Measurements from ENCODE around the gene ENPP6. TPM values are rescaled to one million over a fixed set of nuclear protein-coding genes. Genes with fewer than 3 reads are reported as not detected.

ENPP6 gene
- total and polyA plus RNA-seq, 4 donors = 0.13 to 1.8 (median 0.19) TPM; not detected in 1

DNA sequence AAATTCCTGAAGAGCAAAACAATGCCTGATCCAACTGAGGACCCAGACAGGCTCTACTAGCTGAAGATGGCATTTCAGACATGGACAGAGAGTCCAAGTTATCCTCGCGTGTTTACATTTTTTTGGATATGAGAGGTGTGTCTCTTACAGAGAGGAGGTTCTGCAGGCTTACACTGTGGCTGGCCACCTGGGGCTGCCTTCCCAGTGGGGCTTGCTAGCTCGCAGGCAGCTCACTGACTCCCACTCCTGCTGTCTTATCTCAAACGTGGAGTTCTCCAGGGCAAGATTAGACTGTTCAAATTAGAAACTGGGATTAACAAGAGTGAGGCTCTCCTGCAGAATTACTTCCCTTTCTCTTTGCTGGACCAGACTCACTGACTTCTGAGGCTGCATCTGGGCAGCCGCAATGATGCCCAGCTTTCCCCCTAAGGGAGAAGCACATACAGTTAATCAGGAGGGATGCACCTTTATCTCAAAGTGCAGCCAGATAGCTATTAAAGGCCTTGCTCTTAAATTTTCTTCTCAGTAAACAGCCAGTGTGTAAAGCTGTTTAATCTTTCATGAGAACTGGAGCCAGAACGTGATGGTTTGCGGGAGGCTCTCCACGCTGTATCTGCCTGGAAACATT, 123.0 kb downstream of the ENPP6 start:
- DNase-seq (no peak), ATAC-seq (ENCODE audit: low FRiP score) (no peak)
- H3K4me3 ChIP-seq (ENCODE audit: low read length in 2 of 2) = no peak overlapping the region
- WGBS, 2 donors = 73% methylated on average over 8 of the region's 8 CpGs
- H3K27me3 ChIP-seq (ENCODE audit: control insufficient read depth in 1 of 2, insufficient read depth in 2 of 2, low read length in 1 of 2) = no peaks in the 10 kb centered on the region
- H3K4me1 ChIP-seq (ENCODE audit: control insufficient read depth in 1 of 2, insufficient read depth in 2 of 2, low read length in 2 of 2) = no peaks in the 10 kb centered on the region
- H3K27ac ChIP-seq (ENCODE audit: low read depth in 1 of 2, low read length in 2 of 2) = no peak overlapping the region
- intact Hi-C loops (cut with DNase I) = no loop called here
- H3K9me3 ChIP-seq (ENCODE audit: control insufficient read depth, low read length) = no peaks in the 10 kb centered on the region
- no peaks in the 10 kb centered on the region for H3K36me3 ChIP-seq (ENCODE audit: control insufficient read depth in 1 of 2, insufficient read depth in 2 of 2, low read length in 1 of 2)

DNA sequence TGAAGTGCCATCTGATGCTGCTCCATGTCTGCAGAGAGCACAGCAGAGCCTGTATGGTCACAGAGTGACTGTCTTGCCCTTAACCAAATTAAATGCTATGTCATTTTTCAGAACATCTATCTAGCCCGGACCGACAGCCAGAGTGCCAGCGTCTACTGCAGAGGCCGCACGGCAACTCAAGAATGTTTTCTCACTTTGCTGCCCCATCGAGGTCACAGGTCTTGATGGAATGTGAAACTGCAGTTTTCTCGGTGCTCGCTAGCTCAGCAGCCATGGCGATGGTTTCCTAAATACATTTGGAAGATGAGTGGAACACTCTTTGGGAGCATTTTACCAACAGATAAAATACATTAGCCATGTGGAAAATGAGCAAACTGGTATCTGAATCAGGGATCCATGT, 125.7 kb downstream of the ENPP6 start:
- Histone ChIP-seq H3K36me3 (ENCODE audit: control insufficient read depth in 1 of 2, insufficient read depth in 2 of 2, low read length in 1 of 2) (no peaks in the 10 kb centered on the region), H3K27ac (ENCODE audit: low read depth in 1 of 2, low read length in 2 of 2) (no peak overlapping the region), H3K9me3 (ENCODE audit: control insufficient read depth, low read length) (no peaks in the 10 kb centered on the region), H3K4me3 (ENCODE audit: low read length in 2 of 2) (no peak overlapping the region), H3K4me1 (ENCODE audit: control insufficient read depth in 1 of 2, insufficient read depth in 2 of 2, low read length in 2 of 2) (no peaks in the 10 kb centered on the region), H3K27me3 (ENCODE audit: control insufficient read depth in 1 of 2, insufficient read depth in 2 of 2, low read length in 1 of 2) (no peaks in the 10 kb centered on the region)
- no peak for ATAC-seq (ENCODE audit: low FRiP score)
- 91 to 94% methylated on average over 9 of the region's 9 CpGs for WGBS, 2 donors
- no peak for DNase-seq
- intact Hi-C loops (cut with DNase I) = no loop called here

DNA sequence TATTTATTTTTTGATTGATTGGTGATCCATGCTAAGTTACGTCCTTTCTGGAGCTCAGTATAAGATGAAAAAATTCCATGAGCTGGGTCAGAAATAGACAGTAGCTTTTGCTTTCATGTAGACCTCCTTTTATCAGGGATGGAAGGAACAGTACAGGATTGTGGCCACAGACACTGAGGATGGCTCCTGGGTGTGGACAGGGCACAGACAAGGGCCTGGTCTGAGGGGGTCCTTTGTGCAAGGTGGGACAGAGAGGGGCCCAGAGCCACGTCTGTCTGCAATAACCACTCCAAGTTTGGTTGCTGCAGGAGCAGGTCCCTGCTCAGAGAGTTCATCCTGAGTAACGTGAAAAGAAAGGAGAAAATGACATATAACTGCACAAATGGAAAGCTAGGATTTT, 127.1 kb downstream of the ENPP6 start:
- no peaks in the 10 kb centered on the region for H3K9me3 ChIP-seq (ENCODE audit: control insufficient read depth, low read length)
- DNase-seq (no peak), ATAC-seq (ENCODE audit: low FRiP score) (no peak)
- WGBS, 2 donors = 83 to 93% methylated on average over 3 of the region's 3 CpGs
- intact Hi-C loops (cut with DNase I) = no loop called here
- H3K4me3 ChIP-seq (ENCODE audit: low read length in 2 of 2) = no peak overlapping the region
- H3K27ac ChIP-seq (ENCODE audit: low read depth in 1 of 2, low read length in 2 of 2) = no peak overlapping the region
- no peaks in the 10 kb centered on the region for H3K27me3 ChIP-seq (ENCODE audit: control insufficient read depth in 1 of 2, insufficient read depth in 2 of 2, low read length in 1 of 2)
- no peaks in the 10 kb centered on the region for H3K4me1 ChIP-seq (ENCODE audit: control insufficient read depth in 1 of 2, insufficient read depth in 2 of 2, low read length in 2 of 2)
- H3K36me3 ChIP-seq (ENCODE audit: control insufficient read depth in 1 of 2, insufficient read depth in 2 of 2, low read length in 1 of 2) = no peaks in the 10 kb centered on the region

DNA sequence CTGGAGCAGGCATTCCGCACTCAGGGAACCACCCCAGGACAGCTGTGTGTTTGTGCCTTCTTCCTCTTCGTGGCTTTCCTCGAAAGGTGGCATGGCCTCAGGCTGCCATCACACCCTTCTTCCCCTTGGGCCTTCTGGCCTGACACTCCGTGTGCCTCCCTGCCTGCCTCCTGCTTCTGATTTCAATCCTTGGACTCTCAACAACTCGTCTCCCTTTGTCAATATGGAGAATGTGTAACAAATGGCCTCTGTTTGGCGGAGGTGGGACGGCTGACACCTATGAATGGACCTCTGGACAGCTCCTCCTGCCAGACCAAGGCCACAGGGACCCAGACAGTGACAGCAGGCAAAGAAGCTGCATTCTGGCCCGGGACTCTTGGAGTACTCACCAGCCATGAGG, 137.0 kb downstream of the ENPP6 start:
- WGBS, 2 donors = 70% methylated on average over 8 of the region's 8 CpGs
- no peak overlapping the region for H3K4me3 ChIP-seq (ENCODE audit: low read length in 2 of 2)
- intact Hi-C loops (cut with DNase I) = no loop called here
- no peaks in the 10 kb centered on the region for H3K4me1 ChIP-seq (ENCODE audit: control insufficient read depth in 1 of 2, insufficient read depth in 2 of 2, low read length in 2 of 2)
- H3K27me3 ChIP-seq (ENCODE audit: control insufficient read depth in 1 of 2, insufficient read depth in 2 of 2, low read length in 1 of 2) = peaks cover 0 to 1% of the 10 kb centered on the region in 2 donors
- no peak overlapping the region for H3K27ac ChIP-seq (ENCODE audit: low read depth in 1 of 2, low read length in 2 of 2)
- no peak for DNase-seq
- no peak for ATAC-seq (ENCODE audit: low FRiP score)
- peaks cover 2% of the 10 kb centered on the region for H3K9me3 ChIP-seq (ENCODE audit: control insufficient read depth, low read length)
- H3K36me3 ChIP-seq (ENCODE audit: control insufficient read depth in 1 of 2, insufficient read depth in 2 of 2, low read length in 1 of 2) = no peaks in the 10 kb centered on the region

DNA sequence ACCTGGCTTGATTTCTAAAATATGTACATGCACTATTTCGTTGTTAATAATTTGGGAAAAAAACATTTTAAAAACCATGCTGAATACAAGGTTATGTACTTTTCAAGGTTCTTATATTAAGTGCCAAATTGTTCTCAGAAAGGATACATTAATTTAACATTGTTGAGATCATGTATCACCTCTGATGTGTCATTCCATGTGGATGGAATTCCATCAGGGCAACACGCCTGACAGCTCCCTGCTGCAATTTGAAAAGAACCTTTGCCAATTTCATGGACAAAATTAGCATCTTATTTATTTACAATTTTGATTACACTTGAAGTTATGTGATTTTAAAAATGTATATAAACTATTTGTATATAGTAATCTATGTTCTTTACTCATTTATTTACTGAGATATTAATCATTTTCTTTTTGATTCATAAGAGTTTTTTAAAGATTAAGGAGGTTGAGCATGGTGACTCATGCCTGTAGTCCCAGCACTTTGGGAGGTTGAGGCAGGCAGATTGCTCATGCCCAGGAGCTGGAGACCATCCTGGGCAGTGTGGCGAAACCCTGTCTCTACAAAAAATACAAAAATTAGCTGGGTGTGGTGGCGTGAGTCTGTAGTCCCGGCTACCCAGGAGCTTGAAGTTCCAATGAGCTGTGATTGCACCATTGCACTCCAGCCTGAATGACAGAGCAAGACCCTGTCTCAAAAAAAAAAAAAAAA, 142.8 kb downstream of the ENPP6 start:
- DNase-seq = no peak
- no peak for ATAC-seq (ENCODE audit: low FRiP score)
- 91 to 94% methylated on average over 5 of the region's 5 CpGs for WGBS, 2 donors

DNA sequence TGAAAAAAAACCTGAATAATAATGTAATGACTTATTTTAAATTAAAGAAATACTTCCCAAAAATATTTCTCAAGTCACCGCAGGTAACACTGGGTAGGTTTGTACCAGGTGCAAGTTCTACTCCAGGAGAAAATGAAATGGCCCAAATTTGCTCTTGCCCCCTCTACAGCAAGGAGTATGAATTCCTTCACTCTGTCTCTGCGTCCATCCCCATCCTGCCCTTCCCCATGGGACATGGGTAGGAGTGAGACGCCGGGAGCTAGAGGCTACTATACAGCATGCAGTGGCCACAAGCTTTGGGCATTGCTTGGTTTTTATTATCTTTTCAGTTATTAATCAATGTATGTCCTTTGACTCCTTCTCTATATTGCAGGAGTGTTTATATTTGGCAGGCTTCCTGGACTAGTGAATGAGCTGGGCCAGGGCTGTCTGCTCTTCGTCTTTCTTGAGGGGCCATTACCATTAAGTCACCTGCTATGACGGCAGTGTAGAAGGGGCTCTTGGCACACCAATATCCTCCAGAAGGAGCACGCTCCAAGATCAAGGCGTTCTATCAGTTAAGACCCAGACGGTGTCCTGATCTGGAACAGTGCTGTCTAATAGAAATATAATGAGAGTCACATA, 149.6 kb downstream of the ENPP6 start:
- intact Hi-C loops (cut with DNase I) = no loop called here

More for the DNA sequence above, 142.8 kb downstream of the ENPP6 start:
- intact Hi-C loops (cut with DNase I) = no loop called here
- Histone ChIP-seq H3K27me3 (ENCODE audit: control insufficient read depth in 1 of 2, insufficient read depth in 2 of 2, low read length in 1 of 2) (no peaks in the 10 kb centered on the region), H3K4me1 (ENCODE audit: control insufficient read depth in 1 of 2, insufficient read depth in 2 of 2, low read length in 2 of 2) (no peaks in the 10 kb centered on the region), H3K27ac (ENCODE audit: low read depth in 1 of 2, low read length in 2 of 2) (no peak overlapping the region), H3K4me3 (ENCODE audit: low read length in 2 of 2) (no peak overlapping the region), H3K9me3 (ENCODE audit: control insufficient read depth, low read length) (peaks cover 9% of the 10 kb centered on the region), H3K36me3 (ENCODE audit: control insufficient read depth in 1 of 2, insufficient read depth in 2 of 2, low read length in 1 of 2) (no peaks in the 10 kb centered on the region)

DNA sequence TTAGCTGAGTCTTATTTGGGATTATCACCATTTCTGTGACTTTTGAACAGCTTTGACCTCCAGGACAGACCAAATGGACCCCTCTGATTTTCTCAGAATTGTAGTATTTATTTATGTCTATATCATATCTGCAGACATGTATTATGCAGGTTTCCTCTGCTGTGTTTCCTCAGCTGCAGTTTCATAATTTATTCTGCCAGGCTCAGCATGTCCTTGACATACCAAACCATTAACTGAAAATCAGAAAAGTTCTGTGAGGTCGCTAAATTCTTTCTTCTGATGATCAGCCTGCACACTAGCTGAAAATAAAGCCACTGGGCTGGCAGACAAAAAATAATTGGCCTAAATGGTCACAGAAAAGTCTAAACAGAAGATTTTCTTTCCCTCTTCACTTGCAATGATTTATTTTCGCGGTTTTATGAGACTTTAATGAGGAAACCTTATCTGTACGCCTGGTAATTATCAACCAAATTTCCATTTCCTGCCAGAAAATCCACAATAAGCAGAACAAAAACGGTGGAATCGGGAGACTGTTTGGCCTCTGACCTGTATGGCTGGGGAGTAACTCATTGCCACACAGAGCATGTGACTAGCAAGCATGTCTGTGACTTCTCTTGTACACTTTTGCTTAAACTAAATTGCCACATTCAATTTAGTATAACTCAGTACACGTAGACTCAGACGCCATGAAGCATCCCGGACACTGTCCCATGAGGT, 150.9 kb downstream of the ENPP6 start:
- no peaks in the 10 kb centered on the region for H3K36me3 ChIP-seq (ENCODE audit: control insufficient read depth in 1 of 2, insufficient read depth in 2 of 2, low read length in 1 of 2)
- WGBS, 2 donors = 66 to 70% methylated on average over 9 of the region's 9 CpGs
- H3K27me3 ChIP-seq (ENCODE audit: control insufficient read depth in 1 of 2, insufficient read depth in 2 of 2, low read length in 1 of 2) = no peaks in the 10 kb centered on the region
- no peak overlapping the region for H3K4me3 ChIP-seq (ENCODE audit: low read length in 2 of 2)
- intact Hi-C loops (cut with DNase I) = no loop called here
- no peak for DNase-seq
- no peak overlapping the region for H3K27ac ChIP-seq (ENCODE audit: low read depth in 1 of 2, low read length in 2 of 2)
- peaks cover 4% of the 10 kb centered on the region for H3K9me3 ChIP-seq (ENCODE audit: control insufficient read depth, low read length)
- H3K4me1 ChIP-seq (ENCODE audit: control insufficient read depth in 1 of 2, insufficient read depth in 2 of 2, low read length in 2 of 2) = no peaks in the 10 kb centered on the region
- no peak for ATAC-seq (ENCODE audit: low FRiP score)

More for the DNA sequence above, 149.6 kb downstream of the ENPP6 start:
- Histone ChIP-seq H3K27me3 (ENCODE audit: control insufficient read depth in 1 of 2, insufficient read depth in 2 of 2, low read length in 1 of 2) (no peaks in the 10 kb centered on the region), H3K36me3 (ENCODE audit: control insufficient read depth in 1 of 2, insufficient read depth in 2 of 2, low read length in 1 of 2) (no peaks in the 10 kb centered on the region), H3K4me1 (ENCODE audit: control insufficient read depth in 1 of 2, insufficient read depth in 2 of 2, low read length in 2 of 2) (no peaks in the 10 kb centered on the region), H3K27ac (ENCODE audit: low read depth in 1 of 2, low read length in 2 of 2) (no peak overlapping the region), H3K4me3 (ENCODE audit: low read length in 2 of 2) (no peak overlapping the region), H3K9me3 (ENCODE audit: control insufficient read depth, low read length) (peaks cover 7% of the 10 kb centered on the region)
- WGBS, 2 donors = 41 to 44% methylated on average over 9 of the region's 9 CpGs
- ATAC-seq (ENCODE audit: low FRiP score) (no peak), DNase-seq (no peak)

DNA sequence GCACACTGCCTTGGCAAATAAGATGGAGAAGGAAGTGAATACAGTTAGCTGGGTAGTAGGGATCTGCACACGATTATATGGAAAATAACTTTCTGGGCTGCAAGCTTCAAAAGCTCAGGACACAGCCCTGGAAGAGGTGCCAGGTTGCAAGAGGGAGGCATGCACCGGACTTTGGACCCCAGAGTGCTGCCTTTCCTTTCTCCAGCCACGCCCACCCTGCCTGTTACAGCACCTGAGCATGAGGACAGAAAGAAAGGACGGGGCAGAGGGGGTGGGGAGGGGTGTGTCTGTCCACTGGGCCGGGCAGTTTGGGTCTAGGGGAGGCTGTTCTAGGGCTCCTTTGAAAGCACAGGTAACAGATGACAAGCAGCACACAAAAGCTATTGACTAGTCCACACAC, 152.8 kb downstream of the ENPP6 start:
- intact Hi-C loops (cut with DNase I) = no loop called here
- no peak for ATAC-seq (ENCODE audit: low FRiP score)

More for the DNA sequence above, 152.8 kb downstream of the ENPP6 start:
- H3K27me3 ChIP-seq (ENCODE audit: control insufficient read depth in 1 of 2, insufficient read depth in 2 of 2, low read length in 1 of 2) = no peaks in the 10 kb centered on the region
- H3K4me1 ChIP-seq (ENCODE audit: control insufficient read depth in 1 of 2, insufficient read depth in 2 of 2, low read length in 2 of 2) = no peaks in the 10 kb centered on the region
- H3K9me3 ChIP-seq (ENCODE audit: control insufficient read depth, low read length) = peaks cover under 1% of the 10 kb centered on the region
- 86 to 89% methylated on average over 5 of the region's 5 CpGs for WGBS, 2 donors
- H3K4me3 ChIP-seq (ENCODE audit: low read length in 2 of 2) = no peak overlapping the region
- H3K27ac ChIP-seq (ENCODE audit: low read depth in 1 of 2, low read length in 2 of 2) = no peak overlapping the region
- H3K36me3 ChIP-seq (ENCODE audit: control insufficient read depth in 1 of 2, insufficient read depth in 2 of 2, low read length in 1 of 2) = no peaks in the 10 kb centered on the region
- no peak for DNase-seq
